Fibroblast of mammary gland (primary cell): ENCODE results near the gene GPR39.

Source experiments
- DNase-seq: peaks from one replicate; pipeline ENCODE4 v3.0.0-alpha.2; 2010; ENCODE audit warnings: low read depth
- H3K4me3 ChIP-seq: 2 replicates; pipeline ENCODE4 v1.5.1; 2011; ENCODE audit warnings: low read depth, mild to moderate bottlenecking, low read length, moderate library complexity; ENCODE audit not compliant: control insufficient read depth
- CTCF ChIP-seq: conservative IDR thresholded peaks from 2 replicates; pipeline ENCODE4 v1.5.1; 2011; ENCODE audit warnings: low read depth, low read length, inconsistent platforms; ENCODE audit not compliant: control insufficient read depth, insufficient read depth

GPR39 gene

GRCh38 chr2:132627536-132627935 lies 210.9 kb downstream of the GPR39 start:
- no peak for TF ChIP-seq CTCF
- DNase-seq = no peak
- H3K4me3 ChIP-seq = no peak overlapping the region

DNA sequence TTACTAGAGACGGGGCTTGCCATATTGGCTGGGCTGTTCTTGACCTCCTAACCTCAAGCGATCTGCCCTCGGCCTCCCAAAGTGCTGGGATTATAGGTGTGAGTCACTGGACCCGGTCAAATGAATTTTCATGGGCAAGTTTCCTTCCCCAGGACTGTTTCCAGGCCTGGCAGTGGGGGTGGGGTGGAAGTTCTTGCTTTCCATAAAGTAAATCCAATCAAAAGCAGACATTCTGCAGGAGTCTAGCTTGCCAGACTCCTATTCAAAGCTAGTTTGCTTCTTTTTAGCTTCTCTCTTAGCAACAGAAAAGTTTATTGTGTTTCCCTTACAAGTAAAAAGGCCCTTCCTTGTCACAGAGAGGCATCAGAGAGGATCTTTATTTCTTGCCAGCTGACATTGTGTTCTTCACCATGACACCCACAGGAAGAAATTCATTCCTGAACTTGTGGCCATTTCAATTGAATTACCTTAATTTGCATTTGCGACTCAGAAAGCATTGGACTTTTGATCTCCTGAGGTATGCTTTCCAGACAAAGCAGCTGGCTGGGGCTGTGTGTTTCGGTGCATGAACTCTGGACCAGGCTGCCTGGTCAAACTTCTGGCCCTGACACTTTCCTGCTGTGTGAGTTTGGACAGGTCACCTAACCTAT lies 215.5 kb downstream of the GPR39 start:
- TF ChIP-seq CTCF = no peak
- no peak overlapping the region for H3K4me3 ChIP-seq
- DNase-seq = peak; percentile 10

DNA sequence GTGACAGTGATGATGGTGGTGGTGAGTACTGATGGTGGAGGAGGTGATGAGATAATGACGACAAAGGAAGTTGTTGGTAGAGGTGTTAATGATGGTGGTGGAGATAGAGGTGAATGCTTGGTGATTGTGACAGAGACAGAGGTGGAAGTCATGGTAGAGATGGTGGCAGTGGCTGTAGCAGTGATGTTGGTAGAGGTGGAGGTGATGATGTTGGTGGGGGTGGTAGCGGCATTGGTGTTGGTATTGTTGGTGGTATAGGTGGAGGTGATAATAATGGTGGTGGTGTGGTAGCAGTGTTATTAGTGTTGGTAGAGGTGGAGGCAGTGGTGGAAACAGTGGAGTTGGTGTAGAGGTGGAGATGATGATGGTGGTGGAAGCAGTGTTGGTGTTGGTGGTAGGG lies 217.0 kb downstream of the GPR39 start:
- H3K4me3 ChIP-seq = no peak overlapping the region
- no peak for TF ChIP-seq CTCF

GRCh38 chr2:132636346-132636745 lies 219.7 kb downstream of the GPR39 start:
- DNase-seq = no peak
- TF ChIP-seq CTCF = no peak
- no peak overlapping the region for H3K4me3 ChIP-seq

More for the DNA sequence above, 217.0 kb downstream of the GPR39 start:
- DNase-seq = no peak

GRCh38 chr2:132638313-132639040 lies 221.9 kb downstream of the GPR39 start:
- H3K4me3 ChIP-seq = no peak overlapping the region
- TF ChIP-seq CTCF = no peak
- no peak for DNase-seq

- TF ChIP-seq CTCF = no peak
- H3K4me3 ChIP-seq = no peak overlapping the region
- no peak for DNase-seq
Measured at GRCh38 chr2:132640116-132640515, 223.5 kb downstream of the GPR39 start.
